NK-92 (cell line): Measurements from ENCODE around the gene MRPS9.
A peak's percentile ranks its signal among the peaks of the same experiment; 100 is the strongest.

Source experiments
- DNase-seq: peaks from one replicate; lab custom pipeline; 2025; ENCODE audit not compliant: unreplicated experiment; lab: John Stamatoyannopoulos, UW

The MRPS9 gene

DNA sequence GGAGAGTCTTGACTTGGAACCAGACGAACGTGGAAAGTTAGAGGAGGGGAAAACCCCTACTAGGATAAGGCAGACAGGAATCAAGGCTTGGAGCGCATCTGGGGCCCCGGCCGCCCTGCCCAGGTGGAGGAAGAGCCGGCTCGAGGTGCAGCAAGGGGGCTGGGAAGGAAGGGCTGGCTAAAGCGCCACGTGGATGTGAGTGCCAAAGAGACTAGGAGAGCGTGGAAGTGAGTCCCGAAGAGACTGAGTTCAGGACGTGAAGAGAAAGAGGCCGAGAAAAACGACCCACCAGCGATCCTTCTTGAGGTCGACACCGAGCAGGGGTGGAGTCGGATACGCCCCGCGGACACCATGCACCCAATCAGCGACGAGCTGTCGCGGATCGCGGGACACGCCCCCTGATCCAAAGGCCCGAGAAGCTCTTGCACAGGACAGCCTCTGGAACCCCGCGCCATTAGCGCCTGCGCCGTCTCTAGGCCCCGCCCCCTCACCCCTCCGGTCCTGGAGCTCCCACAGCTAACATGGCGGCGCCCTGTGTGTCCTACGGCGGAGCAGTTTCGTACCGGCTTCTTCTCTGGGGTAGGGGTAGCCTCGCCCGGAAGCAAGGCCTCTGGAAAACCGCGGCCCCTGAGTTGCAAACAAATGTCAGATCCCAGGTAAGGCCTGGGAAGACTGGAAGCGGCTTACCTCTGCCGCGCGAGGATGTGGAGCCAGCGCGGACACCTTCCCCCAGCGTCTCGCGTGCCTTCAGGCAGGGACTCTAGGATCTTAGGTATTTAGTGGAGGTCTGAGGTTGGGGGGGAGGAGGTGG, at the start of gene MRPS9:
Gene MRPS9 (plus strand): TSS at position 498 of the 811 bp plus-strand sequence. CDS start 24 bp downstream, at position 522.
- peak; percentile 81 for DNase-seq

DNA sequence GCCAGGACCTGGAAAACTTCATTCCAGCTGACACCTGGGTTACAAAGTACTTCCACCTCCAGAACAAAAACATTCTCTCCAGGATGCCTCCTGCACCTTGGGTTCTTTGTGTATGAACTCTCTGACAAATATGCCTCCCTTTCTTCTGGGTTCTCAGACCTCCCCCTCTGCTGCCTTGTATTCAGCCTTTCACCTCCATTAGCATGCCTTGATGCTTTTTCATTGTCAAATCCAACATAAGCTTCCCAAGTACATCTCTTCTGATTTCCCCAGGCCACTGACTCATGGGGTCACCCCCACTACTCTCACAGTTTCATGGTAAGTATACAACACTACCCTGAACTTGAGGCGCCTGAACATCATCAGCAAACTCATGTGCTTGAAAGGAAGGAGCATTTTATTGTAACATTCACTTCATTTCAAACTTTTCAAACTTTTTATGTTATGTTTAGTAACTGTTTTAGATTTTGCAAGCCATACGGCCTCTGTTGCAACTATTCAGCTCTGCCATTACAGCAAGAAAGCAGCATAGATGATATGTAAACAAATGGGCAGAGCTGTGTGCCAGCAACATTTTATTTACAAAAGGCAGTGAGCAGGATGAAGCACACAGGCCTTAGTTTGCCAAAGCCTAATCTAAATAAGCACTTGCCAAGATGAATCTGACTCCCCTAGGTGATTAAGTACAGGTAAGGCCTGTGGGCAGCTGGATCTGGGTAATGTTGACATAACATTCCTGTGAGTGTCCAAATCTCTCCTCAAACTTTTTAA, 32.5 kb upstream of the MRPS9 start:
- DNase-seq: no peak

DNA sequence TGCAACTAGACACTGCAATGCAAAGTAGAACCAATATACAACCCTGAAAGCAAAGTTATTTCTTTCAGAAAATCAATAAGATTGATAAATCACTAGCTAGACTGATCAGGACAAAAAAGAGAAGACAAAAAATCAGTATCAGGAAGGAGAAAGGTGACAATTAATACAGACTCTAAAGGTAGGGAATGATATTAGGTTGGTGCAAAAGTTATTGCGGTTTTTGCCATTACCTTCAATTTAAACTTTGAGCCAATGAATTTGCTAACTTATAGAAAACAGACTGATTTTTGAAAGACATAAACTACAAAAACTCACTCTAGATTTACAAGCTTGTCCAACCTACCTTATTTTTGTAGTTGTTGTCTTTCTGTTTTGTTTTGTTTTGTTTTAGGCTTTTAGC, 30.5 kb upstream of the MRPS9 start:
- DNase-seq: no peak

DNA sequence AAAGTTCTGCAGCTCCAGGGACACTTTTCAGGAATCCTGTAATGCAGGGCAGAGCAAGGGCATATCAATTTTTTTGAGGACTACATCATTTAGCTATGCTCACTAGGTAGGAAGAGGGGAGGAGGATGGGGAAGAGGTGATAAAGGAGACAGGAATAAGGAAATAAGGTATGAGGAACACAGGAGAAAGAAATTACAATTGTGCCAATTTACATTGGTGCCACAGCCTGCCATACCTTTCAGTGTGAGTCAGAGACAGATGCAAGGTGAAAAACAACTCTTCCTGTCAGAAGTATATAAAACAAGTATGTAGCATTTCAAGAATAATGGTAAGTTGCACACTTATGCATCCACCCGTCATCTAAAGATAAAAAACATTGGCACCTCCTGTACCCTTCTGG, 5.4 kb upstream of the MRPS9 start:
- DNase-seq: no peak

DNA sequence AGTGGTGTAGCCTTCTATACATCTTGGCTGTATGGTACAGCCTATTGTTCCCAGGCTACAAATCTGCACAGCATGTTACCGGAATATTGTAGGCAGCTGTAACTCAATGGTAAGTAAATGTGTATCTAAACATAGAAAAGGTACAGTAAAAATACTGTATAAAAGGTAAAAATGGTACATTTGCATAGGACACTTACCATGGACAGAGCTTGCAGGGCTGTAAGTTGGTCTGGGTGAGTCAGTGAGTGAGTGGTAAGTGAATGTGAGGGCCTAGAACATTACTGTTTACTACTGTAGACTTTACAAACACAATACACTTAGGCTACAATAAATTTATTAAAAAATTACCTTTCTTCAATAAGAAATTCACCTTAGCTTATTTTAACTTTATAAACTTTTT, 3.7 kb upstream of the MRPS9 start:
- DNase-seq: no peak

DNA sequence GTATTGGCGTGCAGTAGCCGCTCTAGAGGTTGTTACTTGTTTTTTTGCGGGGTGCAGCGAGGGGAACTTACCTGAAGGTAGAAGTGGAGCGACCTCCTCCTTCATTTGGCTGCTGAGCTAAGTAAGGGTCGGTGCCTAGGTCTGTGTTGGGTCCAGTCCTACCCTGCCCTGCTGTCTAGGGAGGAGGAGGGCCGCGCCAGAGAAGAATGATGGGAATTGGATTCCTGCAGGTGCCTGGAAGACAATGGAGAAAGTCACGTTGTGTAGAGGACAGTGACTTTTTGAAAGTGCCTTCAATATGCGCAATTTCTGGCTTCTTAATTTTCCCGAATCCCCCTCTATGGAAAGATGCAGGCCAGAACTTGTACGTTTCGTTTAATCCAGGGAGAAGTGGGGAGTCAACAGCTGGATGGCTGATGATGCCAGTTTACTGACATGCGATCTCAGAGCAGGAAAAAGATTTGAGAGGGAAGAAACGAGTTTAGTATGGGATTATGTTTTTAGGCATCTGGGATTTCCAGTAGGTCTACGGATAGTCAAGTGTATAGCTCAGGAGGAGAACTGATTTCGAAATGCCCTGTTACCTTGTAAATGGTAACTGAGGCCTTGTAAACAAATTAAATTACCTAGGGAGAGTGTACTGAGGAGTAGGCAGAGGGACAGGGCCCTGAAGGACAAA, 653 bp downstream of the MRPS9 start:
- DNase-seq: no peak

DNA sequence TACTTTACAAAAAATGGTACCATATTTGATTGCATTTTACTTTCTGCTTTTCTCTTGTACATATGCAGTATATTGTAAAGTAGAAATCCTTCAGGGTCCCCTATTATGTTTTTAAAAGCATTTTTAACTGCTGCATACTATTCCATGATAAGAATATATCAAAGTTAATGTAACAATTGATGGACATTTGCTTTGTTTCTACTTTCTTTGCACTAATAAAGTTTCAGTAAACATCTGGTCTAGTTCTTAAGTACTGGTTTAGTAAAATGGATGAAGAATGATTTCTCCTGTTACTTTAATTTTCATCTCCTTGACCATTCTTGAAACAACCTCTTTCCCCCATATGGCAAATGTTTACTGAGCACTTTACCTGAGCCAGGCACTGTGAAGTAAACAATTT, 1.7 kb downstream of the MRPS9 start:
- DNase-seq: no peak

DNA sequence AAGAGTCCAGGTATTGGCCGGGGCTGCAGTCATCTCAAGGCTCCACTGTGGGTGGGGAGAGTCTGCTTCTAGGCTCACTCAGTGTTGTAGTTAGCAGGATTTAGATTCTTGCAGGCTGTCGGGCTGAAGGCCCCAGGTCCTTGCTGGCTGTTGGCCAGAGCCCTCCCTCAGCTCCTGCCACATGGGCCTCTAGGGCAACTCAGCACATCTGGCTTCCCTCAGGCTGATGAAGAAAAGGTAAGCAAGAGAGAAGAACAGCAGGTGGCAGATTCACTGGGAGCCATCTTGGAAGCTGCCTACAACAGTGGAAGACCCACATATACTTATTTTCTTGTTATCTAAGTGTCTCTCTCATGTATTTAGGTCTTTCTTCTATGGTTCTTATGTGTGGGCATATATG, 4.3 kb downstream of the MRPS9 start:
- no peak for DNase-seq

DNA sequence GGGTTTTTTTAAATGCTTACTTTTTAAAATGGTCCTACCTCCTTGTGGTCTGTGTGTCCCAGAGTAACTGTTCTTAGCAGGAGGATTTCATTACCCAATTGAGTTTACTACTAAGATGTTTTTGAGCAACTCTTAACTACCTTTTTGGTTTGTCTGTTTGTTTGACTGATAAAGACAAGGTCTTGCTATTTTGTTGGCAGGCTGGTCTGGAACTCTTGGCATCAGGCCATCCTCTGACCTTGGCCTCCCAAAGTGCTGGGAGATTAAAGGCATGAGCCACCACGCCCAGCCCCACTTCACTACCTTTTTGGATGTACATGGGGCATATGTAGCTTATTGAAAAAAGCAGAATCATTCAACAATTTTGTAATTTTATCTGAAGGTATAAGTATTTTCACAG, 14.9 kb downstream of the MRPS9 start:
- no peak for DNase-seq

DNA sequence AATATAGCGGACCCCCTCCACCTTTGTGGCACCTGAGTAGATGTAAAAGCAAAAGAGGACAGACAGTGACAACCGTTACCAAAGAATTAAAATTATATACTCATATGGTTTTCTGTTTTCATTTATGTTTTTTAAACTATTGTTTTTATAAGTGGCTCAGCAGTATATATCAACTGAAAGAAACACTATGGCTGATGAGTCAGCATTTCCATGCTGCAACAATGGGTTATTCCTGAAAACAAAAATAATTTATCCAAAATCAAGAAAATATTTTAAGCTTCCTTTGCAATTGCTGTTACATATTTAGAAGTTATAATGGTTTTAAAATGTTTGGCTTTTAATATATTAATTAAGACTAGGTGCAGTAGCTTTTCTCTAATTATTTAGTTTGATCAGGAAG, 17.7 kb downstream of the MRPS9 start:
- no peak for DNase-seq

DNA sequence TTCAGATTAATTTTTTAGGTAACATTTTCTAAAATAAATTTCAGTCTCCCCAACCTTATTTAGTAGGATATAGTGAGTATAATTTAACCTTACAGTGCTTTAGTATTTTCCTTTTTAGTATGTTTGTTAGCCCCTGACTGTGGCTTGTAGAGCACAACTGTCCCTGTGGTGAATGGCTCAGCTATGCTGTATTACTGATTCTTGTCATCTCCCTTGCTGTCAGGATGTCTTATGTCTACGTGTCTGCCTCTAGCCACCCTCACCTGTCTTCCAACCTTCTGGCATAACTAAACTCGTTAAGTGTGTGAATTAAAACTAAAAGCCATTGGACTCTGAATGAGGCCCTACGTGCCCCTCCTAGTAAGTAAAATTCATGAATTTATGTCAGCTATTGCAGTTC, 18.4 kb downstream of the MRPS9 start:
- no peak for DNase-seq

DNA sequence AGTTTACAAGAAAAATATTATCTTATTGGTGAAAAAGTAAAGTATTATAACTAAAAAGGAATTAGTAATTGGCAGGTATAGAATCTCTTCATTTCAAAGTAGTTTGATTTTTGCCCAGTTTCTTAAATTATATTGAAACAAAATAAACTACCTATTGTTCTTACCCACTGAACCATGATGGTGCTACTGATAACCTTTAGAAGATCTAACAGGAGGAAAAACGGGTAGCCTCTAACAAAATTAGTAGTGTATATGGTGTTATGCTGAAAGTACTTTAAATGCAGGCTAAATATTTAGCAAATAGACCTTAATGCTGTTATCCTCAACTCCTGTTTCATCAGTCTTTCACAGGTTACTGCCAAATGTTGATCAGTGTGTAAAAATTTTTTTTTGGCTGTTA, 19.1 kb downstream of the MRPS9 start:
- no peak for DNase-seq

DNA sequence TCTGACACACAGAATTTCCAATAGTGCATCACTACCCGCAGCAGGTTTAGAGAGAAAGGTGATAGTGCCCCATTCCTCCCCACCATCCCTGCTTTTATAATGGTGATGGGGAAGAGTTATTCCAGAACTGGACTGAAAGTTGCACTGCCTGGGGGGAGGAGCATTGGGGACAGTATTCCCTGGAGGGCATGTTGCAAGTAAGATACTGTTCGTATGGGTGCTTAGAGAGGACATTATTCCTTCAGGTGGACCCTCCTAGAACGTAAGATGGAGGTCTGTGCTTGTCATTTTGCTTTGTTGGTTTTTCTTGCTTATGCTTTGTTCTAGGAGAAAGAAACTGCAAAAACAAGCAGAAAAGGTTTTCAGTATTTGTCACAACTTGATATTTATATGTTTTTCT, 23.7 kb downstream of the MRPS9 start:
- DNase-seq: no peak

DNA sequence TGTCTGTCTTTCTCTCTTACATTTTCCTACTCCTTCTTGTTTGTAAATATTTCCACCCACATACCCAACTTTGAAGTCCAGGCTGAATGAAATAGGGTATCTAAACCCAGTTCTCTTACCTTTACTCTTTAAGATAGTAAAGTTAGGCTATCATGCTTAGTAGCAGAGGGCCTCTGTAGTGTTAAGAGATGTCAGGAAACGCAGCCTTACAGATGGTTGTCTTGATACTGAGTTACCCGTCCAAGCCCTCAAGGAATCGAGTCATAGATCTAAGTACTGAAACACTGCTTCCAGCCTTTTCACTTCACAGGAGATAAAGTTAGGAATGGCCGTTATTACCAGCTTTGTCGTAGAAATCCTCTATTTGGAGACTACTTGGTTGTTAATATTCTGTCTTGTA, 24.3 kb downstream of the MRPS9 start:
- no peak for DNase-seq

DNA sequence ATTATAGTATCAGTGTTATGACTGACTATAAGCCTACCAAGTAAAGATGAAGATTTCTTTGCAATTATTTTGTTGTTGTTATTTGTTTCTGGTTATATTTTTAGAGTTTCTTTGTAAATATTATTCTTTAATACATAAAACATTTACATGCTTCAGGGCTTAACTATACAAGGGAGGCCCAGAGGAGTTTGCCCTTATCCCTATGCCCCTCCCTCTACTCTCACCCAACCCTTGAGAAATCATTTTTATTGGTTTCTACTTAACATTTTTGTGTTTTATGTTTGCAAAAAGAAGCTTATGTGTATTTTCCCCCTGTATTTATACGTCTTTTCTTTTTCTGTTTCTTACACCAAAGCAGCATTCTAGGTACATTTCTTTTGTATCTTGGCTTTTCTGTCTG, 30.5 kb downstream of the MRPS9 start:
- no peak for DNase-seq

DNA sequence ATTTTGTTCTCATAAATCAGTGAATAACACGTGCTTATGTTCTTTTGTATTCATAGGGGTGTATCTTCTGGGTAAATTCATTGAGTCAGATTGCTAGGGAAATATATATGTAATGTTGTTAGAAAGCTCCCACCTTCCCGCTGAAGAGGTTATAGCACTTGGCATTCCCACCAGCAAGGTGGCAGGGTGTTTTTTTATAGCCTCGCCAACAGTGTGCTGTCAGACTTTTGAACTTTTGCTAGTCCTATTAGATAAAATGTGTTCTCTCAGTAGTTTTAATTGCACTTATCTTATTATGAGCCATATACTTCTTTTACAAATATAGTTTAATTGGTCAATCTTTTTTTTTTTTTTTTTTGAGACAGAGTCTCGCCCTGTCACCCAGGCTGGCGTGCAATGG, 31.0 kb downstream of the MRPS9 start:
- no peak for DNase-seq

DNA sequence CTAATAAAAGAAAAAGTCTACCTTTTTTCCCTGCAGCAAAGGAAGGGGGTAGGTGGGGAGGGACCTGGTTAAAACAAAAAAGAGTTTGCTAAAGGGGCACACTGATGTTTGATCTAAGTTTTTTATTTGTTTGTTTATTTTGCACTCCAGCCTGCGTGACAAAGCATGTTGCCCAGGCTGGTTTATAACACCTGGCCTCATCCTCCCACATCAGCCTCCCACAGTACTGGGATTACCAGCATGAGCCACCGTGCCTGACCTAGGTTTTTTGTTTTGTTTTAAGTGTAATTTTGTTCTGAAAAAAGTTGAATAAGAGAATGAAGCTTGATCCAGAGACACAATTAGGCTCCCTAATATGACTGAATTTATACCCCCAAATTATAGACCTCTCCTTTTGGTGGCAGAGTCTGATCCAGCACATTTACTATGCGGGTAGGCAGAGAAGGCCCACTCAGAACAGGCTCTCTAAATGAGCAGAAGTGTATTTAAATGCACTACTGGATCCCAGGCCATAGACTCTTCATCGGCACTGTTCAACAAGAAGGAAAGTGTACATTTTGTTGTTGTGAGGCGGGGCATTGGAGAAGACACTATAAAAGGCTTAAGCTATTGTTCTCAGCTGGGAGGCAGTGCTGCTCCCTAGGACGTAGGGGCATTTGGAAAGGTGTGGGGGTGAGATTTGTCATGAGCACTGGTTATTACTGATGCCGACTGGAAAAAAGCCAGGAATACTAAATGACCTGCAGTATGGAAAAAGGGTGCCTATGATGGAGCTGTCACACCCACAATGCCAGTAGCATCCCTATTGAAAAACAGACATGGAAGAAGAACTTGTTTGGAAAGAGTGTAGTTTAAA, 32.4 kb downstream of the MRPS9 start:
- no peak for DNase-seq

DNA sequence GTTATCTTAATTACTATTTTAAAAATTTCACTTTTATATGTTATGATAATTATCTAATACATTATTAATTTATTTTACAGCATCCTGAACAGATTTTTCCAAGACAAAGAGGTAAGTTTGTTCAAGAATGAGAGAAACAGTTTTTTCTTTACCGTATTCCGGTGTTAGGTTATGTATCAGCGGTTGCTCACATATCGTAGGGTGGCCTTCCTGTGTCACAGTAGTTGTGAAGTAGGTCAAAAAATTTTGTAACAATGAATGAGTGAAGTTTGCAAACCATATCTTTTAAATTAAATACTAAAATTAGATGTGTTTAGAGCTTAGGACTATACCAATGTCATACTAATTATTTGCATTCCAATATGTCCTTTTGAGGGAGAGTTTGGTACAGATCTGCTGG, 33.5 kb downstream of the MRPS9 start:
- DNase-seq: no peak

DNA sequence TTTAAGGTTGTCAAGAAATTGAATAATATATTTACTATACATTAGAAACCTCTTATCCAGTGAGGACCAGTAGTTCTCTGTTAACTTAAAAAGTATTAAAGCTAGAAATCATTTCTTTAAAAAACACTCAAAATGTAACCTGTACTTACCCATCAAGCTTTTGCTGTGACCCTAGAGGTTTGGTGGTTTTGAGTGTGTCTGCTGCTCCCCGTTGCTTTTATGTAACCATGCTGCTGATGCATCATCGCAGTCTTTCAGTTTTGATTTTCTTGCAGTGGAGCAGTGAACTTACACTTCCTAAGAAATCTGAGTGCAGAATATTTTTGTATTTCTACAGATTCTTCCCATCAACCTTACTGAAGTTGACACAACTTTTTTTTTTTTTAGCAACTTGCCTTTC, 34.2 kb downstream of the MRPS9 start:
- no peak for DNase-seq

DNA sequence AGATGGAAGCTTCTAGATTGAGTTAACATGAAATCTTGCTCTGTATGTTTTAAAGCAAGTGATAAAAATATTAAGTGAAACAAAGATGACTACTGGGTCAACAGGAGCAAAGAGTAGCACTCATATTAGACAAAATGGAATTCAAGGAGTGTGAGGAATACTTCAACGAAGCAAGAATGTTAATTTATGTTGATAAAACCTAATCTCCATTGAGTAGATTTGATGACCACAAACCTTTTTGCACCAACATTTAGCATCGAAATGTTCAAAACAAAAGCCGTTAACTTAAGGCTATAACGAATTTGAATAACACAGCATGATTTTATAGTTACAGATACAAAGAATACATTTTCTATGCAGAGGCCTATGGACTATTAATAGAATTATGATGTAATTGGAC, 35.7 kb downstream of the MRPS9 start:
- no peak for DNase-seq

DNA sequence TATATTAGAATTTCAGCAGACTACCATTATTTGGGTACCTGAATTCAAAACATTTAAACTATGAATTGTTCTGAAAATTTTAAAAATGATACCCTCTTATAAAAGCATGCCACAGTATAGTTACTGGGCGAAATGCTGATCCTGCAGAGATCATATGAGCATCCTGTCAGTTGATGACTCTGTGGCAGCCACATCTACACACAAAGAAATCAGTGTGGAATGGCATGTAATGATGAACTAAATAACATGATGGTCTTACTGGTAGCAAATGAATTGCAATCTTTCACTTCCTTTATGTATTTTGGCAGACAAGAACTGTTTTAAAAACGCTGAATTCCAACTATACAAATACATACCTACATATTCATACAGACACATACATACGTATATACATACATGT, 38.3 kb downstream of the MRPS9 start:
- DNase-seq: no peak
